ENCODE results near the gene HPSE2. TPM values are rescaled to one million over a fixed set of nuclear protein-coding genes. Genes with fewer than 3 reads are reported as not detected.

The HPSE2 gene
- total and polyA plus RNA-seq, 2 of the 8 experiments (the other 6 are each of a cell fraction or from before 2014, with no cell fraction given) = 0.41 to 0.58 TPM

GRCh38 chr10:99172128-99172738, 63.4 kb downstream of the HPSE2 start:
- CTCF ChIA-PET (ENCODE audit: partially characterized antibody) = interaction anchor here (0.6 to 2.2 kb wide), 34 partner anchors 10 to 750 kb away, joined by 3 to 9 read pairs (median 4); no protein-coding TSS in a partner anchor
- no peaks in the 10 kb centered on the region for H3K79me1 ChIP-seq (ENCODE audit: low read depth, low read length)
- no peak overlapping the region for H4K5ac ChIP-seq (ENCODE audit: insufficient read length, low read depth, low read length)
- H3K9me3 ChIP-seq (ENCODE audit: insufficient read depth in 2 of 2, low read depth in 1 of 2, low read length in 1 of 2) = no peaks in the 10 kb centered on the region
- no peaks in the 10 kb centered on the region for H3K79me2 ChIP-seq (ENCODE audit: control insufficient read depth in 1 of 2, insufficient read depth in 2 of 2, low read length in 2 of 2)
- no peaks in the 10 kb centered on the region for H4K20me1 ChIP-seq (replicated peaks in 1 of 2; ENCODE audit: control insufficient read depth in 1 of 2, insufficient read depth in 2 of 2, low read length in 2 of 2)
- no peak overlapping the region for H3K27ac ChIP-seq (ENCODE audit: low read depth, low read length)
- H3K4me3 ChIP-seq (ENCODE audit: extremely low read depth in 1 of 4, insufficient read depth in 2 of 4, low read depth in 3 of 4, low read length in 4 of 4) = no peak overlapping the region
- no peaks in the 10 kb centered on the region for H3K36me3 ChIP-seq (ENCODE audit: control insufficient read depth in 2 of 4, insufficient read depth in 4 of 4, low read length in 3 of 4)
- H3K9ac ChIP-seq (replicated peaks in 1 of 4; ENCODE audit: extremely low read depth in 1 of 4, low read depth in 3 of 4, low read length in 3 of 4) = no peak overlapping the region
- peaks cover 0 to 6% (median 0%) of the 10 kb centered on the region in 4 experiments; a peak in 1 of 7 replicates for H3K4me1 ChIP-seq (replicated peaks in 1 of 4; ENCODE audit: control insufficient read depth in 3 of 4, insufficient read depth in 4 of 4, low read length in 3 of 4)
- no peak overlapping the region for H2BK5ac ChIP-seq (ENCODE audit: low read depth, low read length)
- no peak overlapping the region for H4K8ac ChIP-seq (ENCODE audit: extremely low read depth, insufficient read depth, low read length)
- FAIRE-seq = peak; percentile 73
- H3K18ac ChIP-seq (ENCODE audit: extremely low read depth, low read length) = no peak overlapping the region
- POLR2A ChIA-PET (ENCODE audit: partially characterized antibody) = no interaction called here
- H2BK12ac ChIP-seq (ENCODE audit: low read depth, low read length) = no peak overlapping the region
- no peak overlapping the region for H3K4ac ChIP-seq (replicated peaks; ENCODE audit: insufficient read length, low read depth, low read length)
- no peak overlapping the region for H2BK120ac ChIP-seq (replicated peaks; ENCODE audit: low read depth, low read length)
- no peak overlapping the region for H2BK15ac ChIP-seq (ENCODE audit: low read length)
- H3K14ac ChIP-seq (ENCODE audit: insufficient read length) = no peak overlapping the region
- no peaks in the 10 kb centered on the region for H3K23me2 ChIP-seq (ENCODE audit: low read depth, low read length)
- DNase-seq (ENCODE audit: low read depth in 1 of 2, low spot score in 2 of 2) = peak; percentile 13 to 55
- H4K91ac ChIP-seq (replicated peaks; ENCODE audit: insufficient read length, low read length) = no peak overlapping the region
- H3K27me3 ChIP-seq (replicated peaks in 1 of 4; ENCODE audit: control insufficient read depth in 3 of 4, extremely low read depth in 1 of 4, insufficient read depth in 3 of 4, low read length in 3 of 4) = no peaks in the 10 kb centered on the region
- H3K4me2 ChIP-seq (ENCODE audit: insufficient read depth in 1 of 2, low read depth in 2 of 2, low read length in 2 of 2) = no peak overlapping the region
- H3K23ac ChIP-seq (ENCODE audit: insufficient read length) = no peak overlapping the region
- H2AK5ac ChIP-seq (ENCODE audit: low read depth, low read length) = no peak overlapping the region
- H2BK20ac ChIP-seq (ENCODE audit: low read length) = no peak overlapping the region
- no peak overlapping the region for H3K56ac ChIP-seq (replicated peaks; ENCODE audit: insufficient read length, low read depth, low read length)
- no peak overlapping the region for H2AFZ ChIP-seq (ENCODE audit: low read length)
- WGBS, 2 experiments (ENCODE audit: extremely low coverage in 1 of 2, insufficient coverage in 1 of 2, insufficient read length in 1 of 2, insufficient replicate concordance in 2 of 2, low coverage in 1 of 2, low lambda C conversion rate in 2 of 2, missing lambda C conversion rate in 1 of 2) = 56% methylated on average over 5 of the region's 5 CpGs; no CpG with 5 or more reads in 1 of the 2 experiments
- TF ChIP-seq KDM1A (IDR thresholded peaks at IDR 0.05; ENCODE audit: borderline replicate concordance, low read length) (no peak), BACH1 (IDR thresholded peaks at IDR 0.05; ENCODE audit: low read length) (no peak), SUZ12 (IDR thresholded peaks at IDR 0.05; ENCODE audit: low read length) (no peak), E2F6 (IDR thresholded peaks at IDR 0.05) (no peak), CHD1 (IDR thresholded peaks at IDR 0.05; ENCODE audit: low read depth, low read length) (no peak), SIN3A (conservative IDR thresholded peaks at IDR 0.05 in 1 of 2, IDR thresholded peaks at IDR 0.05 in 1 of 2; ENCODE audit: low read depth in 1 of 2, low read length in 2 of 2) (no peak), RXRA (IDR thresholded peaks at IDR 0.05; ENCODE audit: insufficient read depth, low read depth, low read length) (no peak), KDM5A (IDR thresholded peaks at IDR 0.05; ENCODE audit: low read length) (no peak), POU5F1 (IDR thresholded peaks at IDR 0.05; ENCODE audit: low read depth, low read length) (no peak), ZNF274 (IDR thresholded peaks at IDR 0.05; ENCODE audit: borderline replicate concordance, extremely low read depth, low read length) (no peak), EP300 (IDR thresholded peaks at IDR 0.05; ENCODE audit: borderline replicate concordance in 1 of 2, low read depth in 2 of 2, low read length in 2 of 2) (no peak), HDAC2 (IDR thresholded peaks at IDR 0.05; ENCODE audit: borderline replicate concordance in 1 of 2, low read depth in 2 of 2, low read length in 2 of 2) (no peak)

Data from H1 (cell line).